LNCaP clone FGC (cell line): ENCODE results near the gene PER1.
A peak's percentile ranks its signal among the peaks of the same experiment; 100 is the strongest.

Source experiments
- DNase-seq: peaks from one replicate; pipeline ENCODE4 v3.0.0-alpha.2; 2011; ENCODE audit warnings: low read depth
- H3K4me3 ChIP-seq: 2 replicates; pipeline ENCODE4 v1.5.1; 2011; ENCODE audit warnings: mild to moderate bottlenecking, low read depth, low read length, control low read depth
- TF ChIP-seq, protein P1 (sequence below): IDR thresholded peaks from 2 replicates; pipeline ENCODE4 v1.5.1; 2012; ENCODE audit warnings: mild to moderate bottlenecking; ENCODE audit not compliant: control insufficient read depth, insufficient read depth; ENCODE audit errors: extremely low read depth

PER1 gene, protein sequence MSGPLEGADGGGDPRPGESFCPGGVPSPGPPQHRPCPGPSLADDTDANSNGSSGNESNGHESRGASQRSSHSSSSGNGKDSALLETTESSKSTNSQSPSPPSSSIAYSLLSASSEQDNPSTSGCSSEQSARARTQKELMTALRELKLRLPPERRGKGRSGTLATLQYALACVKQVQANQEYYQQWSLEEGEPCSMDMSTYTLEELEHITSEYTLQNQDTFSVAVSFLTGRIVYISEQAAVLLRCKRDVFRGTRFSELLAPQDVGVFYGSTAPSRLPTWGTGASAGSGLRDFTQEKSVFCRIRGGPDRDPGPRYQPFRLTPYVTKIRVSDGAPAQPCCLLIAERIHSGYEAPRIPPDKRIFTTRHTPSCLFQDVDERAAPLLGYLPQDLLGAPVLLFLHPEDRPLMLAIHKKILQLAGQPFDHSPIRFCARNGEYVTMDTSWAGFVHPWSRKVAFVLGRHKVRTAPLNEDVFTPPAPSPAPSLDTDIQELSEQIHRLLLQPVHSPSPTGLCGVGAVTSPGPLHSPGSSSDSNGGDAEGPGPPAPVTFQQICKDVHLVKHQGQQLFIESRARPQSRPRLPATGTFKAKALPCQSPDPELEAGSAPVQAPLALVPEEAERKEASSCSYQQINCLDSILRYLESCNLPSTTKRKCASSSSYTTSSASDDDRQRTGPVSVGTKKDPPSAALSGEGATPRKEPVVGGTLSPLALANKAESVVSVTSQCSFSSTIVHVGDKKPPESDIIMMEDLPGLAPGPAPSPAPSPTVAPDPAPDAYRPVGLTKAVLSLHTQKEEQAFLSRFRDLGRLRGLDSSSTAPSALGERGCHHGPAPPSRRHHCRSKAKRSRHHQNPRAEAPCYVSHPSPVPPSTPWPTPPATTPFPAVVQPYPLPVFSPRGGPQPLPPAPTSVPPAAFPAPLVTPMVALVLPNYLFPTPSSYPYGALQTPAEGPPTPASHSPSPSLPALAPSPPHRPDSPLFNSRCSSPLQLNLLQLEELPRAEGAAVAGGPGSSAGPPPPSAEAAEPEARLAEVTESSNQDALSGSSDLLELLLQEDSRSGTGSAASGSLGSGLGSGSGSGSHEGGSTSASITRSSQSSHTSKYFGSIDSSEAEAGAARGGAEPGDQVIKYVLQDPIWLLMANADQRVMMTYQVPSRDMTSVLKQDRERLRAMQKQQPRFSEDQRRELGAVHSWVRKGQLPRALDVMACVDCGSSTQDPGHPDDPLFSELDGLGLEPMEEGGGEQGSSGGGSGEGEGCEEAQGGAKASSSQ (N-terminal part only)

DNA sequence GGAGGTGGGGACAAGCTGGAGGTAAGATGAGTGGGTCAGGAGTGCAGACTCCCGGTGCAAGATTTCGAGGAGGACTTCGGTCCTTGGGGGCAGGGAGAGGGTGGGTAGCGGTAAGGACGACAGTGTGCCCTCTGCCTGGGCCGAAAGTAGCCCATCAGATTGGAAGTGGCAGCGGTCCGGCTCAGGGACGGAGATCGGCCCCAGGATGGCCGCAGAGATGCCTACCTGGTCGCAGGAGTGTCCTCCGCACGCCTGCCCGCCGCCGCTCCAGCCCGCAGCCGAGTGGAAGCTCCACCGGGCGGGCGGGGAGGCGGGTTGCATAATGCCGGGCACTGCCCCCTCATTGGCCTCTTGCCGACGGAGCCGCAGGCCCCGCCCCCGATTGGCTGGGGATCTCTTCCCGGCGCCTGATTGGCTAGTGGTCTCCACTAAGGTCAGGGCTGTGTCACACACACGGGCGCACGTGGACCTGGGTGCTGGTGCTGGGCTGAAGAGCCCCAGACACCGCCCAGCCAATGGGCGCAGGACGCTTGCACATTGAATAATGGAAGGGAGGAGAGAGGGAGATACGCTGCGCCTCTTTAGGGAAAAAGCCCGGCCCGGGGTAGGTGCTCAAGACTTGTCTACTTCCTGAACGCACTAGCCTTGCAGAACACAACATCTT, at the start of gene PER1:
Gene PER1 (minus strand): TSS at position 293 of the 664 bp plus-strand sequence. CDS start 1,698 bp downstream, outside the sequence.
- peak; percentile 67 for DNase-seq
- TF ChIP-seq, protein P1, sequence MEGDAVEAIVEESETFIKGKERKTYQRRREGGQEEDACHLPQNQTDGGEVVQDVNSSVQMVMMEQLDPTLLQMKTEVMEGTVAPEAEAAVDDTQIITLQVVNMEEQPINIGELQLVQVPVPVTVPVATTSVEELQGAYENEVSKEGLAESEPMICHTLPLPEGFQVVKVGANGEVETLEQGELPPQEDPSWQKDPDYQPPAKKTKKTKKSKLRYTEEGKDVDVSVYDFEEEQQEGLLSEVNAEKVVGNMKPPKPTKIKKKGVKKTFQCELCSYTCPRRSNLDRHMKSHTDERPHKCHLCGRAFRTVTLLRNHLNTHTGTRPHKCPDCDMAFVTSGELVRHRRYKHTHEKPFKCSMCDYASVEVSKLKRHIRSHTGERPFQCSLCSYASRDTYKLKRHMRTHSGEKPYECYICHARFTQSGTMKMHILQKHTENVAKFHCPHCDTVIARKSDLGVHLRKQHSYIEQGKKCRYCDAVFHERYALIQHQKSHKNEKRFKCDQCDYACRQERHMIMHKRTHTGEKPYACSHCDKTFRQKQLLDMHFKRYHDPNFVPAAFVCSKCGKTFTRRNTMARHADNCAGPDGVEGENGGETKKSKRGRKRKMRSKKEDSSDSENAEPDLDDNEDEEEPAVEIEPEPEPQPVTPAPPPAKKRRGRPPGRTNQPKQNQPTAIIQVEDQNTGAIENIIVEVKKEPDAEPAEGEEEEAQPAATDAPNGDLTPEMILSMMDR = no peak
- peak within 1 kb of the TSS; percentile 66 for H3K4me3 ChIP-seq

DNA sequence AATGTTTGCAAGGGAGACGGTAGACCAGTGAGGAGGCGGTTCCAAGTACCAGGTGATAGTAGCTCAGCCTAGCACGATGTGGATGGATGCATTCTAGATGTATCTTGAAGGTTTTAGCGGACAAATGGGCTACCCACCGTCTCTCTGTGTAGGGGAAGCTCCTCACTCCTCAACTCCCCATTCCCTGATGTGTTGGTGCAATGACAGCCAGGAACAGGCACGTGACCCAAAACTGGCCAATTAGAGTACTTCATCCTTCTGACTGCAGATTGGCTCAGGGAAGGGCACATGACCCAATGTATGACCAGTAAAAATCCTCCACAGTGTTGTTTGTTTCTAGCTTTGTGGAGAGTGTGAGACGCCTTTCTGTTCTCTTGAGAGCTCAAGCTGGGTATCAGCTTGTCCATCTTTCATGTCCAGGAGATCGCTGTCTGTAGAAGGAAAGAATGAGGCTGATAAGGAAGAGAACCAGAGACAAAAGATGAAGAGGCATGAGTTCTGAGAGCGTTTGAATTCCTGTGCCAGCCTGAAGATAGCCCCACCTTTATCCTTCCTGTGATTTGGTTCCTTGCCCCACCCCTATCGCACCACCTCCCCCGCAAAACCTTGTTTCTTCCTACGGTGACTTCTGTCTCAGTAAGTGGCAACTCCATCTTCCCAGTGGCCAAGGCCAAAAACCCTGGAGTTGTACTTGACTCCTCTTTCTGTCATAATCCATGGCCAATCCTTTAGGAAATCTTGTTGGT, 40.0 kb upstream of the PER1 start:
- H3K4me3 ChIP-seq = no peak overlapping the region
- TF ChIP-seq, protein P1 = no peak
- no peak for DNase-seq

DNA sequence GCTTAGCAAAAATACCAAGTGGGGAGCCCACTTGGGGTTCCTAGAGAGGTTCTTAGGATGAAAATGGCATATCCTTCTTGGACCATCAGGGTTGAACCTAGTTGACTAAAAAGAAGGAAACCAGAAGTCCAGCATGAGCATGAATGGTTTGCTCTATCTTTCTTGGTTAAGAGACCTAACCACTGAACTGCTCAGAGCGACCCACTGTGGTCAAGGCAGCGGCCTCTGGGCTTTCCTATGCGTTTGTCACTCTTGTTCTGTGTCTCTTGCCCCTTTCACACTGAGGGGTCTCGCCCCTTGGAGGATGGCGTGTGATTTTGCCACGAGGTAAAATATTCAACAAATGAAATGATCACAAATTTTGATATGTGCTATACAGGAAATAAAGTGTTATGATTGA, 38.3 kb upstream of the PER1 start:
- H3K4me3 ChIP-seq = peak overlapping the region; percentile 81
- no peak for DNase-seq
- TF ChIP-seq, protein P1 = no peak

DNA sequence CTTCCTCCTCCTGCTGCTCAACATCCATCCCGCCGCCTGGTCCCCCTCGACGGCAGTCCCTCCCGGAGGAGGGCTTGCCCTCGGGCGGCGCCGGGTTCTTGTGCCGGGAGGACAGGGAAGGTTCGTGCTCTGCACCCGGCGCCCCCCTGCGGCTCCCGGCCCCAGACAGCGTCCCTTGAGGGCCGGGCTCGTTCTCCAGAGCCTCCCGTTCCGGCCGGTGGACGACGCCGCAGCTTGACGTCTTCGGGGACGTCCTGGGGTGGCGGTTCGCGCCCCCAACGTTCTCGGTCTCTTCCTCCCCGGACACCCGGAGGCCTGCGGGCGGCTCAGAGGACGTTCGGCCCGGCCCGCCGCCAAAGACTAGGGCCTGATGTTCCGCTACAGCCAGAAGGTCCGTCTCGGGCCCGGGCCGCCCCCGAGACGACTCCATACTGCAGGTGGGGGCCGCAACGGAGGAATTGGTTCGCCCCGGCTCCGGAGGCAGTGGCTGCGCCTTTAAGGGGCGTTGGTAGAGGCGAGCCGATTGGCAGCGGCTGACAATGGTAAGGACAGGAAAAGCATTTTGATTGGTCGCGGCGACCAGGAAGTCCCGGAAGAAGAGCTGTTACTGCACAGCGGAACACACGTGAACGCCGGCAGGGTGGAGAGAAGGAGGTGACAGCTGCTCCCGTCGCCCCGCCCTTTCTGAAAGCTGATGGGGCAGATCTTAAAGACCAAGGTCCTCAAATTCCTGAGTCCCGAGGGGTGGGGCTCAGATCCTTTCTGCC, 37.7 kb upstream of the PER1 start, which contains the start of gene BORCS6:
Gene BORCS6 (minus strand): TSS at position 470 of the 767 bp plus-strand sequence. CDS start 40 bp downstream, at position 430.
- TF ChIP-seq, protein P1 = peak; percentile 28; the same call in 1 of the 2 replicates
- DNase-seq = peak; percentile 93
- H3K4me3 ChIP-seq = peak within 1 kb of the TSS; percentile 81

DNA sequence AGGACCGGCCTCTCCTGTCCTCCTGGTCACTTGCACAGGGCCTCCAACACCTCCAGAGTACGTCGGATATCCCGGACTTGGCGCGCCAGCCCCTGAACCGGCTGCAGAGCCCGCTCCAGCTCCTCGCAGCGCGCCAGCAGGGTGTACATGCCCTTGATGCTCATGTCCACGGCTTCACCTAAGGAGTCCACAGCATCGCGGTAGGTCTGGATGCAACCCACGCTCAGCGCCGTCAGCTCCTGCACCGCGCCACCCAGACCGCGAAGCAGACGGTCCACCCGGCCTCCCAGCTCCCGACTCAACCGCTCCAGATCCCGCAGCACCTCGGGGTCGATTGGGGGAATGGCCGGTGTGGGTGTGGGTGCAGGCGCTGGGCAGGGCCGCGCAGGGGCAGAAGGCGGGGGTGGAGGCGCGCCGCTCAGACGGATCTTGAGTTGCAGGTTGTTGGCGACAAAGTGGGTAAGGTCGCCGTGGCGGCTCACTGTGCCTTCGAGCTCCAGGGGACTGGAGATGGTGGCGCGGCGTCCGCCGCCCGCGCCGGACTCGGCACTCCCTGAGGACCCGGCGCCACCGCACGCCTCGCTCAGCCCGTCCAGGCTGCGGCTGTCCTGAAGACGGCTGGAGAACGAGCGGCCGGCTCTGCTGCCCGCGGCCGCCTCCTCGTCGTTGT, 37.0 kb upstream of the PER1 start:
- no peak for DNase-seq
- H3K4me3 ChIP-seq = peak overlapping the region; percentile 81
- TF ChIP-seq, protein P1 = no peak
